HG03520 (cell line): ENCODE results near the gene PLPPR1.

Experiments used
- ATAC-seq: cut with Tn5 transposase; IDR thresholded peaks from one replicate; pipeline ENCODE4 v1.9.1; 2021; ENCODE audit warnings: mild to moderate bottlenecking, moderate library complexity; ENCODE audit not compliant: unreplicated experiment

Gene PLPPR1

GRCh38 chr9:101336091-101336490, 307.6 kb downstream of the PLPPR1 start:
- ATAC-seq, result no peak

- ATAC-seq, result no peak
Measured at GRCh38 chr9:101337237-101337636, 308.7 kb downstream of the PLPPR1 start.

GRCh38 chr9:101341958-101342357, 313.4 kb downstream of the PLPPR1 start:
- ATAC-seq, result no peak

DNA sequence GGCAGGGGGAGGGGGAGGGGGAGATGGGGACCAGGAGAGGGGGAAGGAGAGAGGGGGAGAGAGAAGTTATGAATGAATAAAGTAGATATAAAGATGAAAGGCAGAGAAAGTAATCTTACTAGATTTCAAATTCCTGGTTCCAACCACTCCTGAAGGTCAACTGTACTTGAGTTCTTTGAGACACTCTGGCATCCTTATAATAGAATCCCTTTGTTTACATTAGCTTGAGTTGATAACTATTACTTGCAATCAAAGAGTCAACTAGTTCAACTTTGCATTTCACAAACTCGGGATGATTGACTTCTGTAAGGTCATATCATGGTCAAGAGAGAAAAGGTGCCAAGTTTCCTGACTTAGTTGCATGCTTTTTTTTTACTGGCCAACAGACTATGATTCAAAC, 314.1 kb downstream of the PLPPR1 start:
- no peak for ATAC-seq

GRCh38 chr9:101350285-101350684, 321.8 kb downstream of the PLPPR1 start:
- no peak for ATAC-seq

GRCh38 chr9:101352892-101353463, 324.5 kb downstream of the PLPPR1 start:
- ATAC-seq, result no peak

- ATAC-seq, result no peak
Measured at GRCh38 chr9:101353683-101354082, 325.2 kb downstream of the PLPPR1 start.

DNA sequence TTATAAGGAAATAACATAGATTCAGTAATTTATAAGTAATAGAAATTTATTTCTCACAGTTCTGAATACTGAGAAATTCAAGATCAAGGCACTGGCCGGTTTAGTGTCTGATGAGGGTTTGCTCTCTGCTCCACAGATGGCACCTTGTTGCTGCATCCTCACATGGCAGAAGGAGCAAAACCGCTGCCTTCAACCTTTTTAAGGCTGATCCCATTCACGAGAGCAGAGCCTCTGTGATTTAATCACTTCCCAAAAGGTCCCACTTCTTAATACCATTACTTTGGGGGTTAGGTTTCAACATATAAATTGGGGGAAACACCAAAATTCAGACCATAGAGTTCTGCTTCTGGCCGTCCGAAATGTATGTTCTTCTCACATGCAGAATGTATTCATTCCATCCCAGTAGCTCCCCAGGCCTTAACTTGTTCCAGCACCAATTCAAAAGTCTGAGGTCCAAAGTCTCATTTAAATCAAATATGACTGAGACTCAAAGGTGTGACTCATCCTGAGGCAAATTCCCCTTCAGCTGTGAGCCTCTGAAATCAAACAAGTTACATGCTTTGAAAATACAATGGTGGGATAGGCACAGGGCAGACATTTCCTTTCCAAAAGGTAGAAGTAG, 325.7 kb downstream of the PLPPR1 start:
- no peak for ATAC-seq

DNA sequence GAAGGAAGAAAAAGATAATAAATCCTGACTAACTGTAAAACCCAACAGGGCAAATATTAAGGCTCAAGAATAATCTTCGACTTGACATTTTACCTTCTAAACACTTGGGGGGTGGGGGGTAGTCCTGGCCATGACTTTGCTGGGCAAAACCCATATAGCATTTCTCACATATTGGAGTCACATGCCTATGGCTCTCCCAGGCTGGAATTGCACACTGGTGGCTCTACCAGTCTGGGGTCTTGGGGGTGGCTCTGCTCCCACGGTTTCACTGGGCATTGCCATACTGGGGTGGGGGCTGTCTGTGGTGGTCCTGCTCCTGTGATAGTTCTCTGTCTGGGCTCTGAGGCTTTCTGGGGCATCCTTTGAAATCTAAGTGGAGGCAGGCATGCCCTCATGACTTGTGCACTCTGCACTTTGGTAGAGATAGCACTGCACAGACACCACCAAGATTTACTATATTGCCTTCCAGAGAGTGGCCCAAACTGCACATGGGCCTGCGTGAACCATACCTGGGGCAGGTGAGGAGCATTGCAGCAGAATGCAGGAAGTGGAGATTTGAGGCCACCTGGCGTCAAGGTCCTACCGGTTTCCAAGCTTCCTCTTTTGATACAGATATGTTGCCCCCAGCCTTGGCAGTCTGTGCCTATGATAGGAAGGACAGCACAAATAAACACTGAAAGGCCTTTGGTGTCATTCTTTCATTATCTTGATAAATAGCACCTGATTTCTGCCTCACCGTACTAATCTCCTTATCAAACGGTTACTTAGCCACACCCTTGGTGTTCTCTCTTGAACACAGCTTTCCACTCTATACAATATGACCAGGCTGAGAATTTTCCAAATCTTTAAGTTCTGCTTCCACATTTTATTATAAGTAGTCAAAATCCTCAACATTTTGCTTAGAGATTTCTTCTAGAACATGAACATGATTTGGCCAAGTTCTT, 326.5 kb downstream of the PLPPR1 start:
- ATAC-seq, result no peak

DNA sequence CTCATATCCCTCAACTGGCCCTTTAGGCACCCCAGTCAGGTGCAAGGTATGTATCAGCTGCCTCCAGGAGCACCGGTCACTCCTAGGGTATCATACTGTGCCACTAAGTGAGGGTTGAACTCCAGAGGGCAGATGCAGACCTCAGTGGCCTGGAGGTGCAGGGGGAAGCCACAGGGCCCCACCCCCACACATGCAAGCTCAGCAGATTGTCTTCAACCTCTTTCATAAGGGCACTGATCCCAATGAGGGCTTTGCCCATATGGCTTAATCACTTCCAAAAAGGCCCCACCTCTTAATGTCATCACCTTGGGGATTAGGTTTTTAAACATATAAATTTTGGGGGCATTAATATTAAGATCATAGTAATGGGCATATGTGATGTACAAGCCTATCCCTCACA, 328.1 kb downstream of the PLPPR1 start:
- ATAC-seq, result no peak

DNA sequence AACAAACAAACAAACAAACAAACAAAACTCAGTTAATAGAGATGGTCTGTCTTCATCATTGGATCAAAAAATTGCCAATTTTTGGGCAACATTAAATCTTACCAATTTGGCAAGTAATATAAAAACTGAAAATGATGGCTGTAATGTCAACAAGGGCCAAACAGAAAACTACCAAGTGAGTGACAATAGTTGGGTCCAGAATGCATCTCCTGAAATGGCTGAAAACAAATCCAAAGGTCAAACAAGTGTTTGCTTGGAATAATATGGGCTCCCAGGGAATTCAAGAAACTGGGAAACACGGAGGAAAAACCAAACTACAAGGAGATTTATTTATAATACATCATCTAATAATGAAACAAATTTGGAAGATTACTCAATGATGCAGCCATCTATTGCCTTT, 331.2 kb downstream of the PLPPR1 start:
- no peak for ATAC-seq

- no peak for ATAC-seq
Measured at GRCh38 chr9:101360647-101361046, 332.1 kb downstream of the PLPPR1 start.

GRCh38 chr9:101362450-101362849, 333.9 kb downstream of the PLPPR1 start:
- no peak for ATAC-seq

- no peak for ATAC-seq
Measured at GRCh38 chr9:101365181-101365580, 336.7 kb downstream of the PLPPR1 start.

DNA sequence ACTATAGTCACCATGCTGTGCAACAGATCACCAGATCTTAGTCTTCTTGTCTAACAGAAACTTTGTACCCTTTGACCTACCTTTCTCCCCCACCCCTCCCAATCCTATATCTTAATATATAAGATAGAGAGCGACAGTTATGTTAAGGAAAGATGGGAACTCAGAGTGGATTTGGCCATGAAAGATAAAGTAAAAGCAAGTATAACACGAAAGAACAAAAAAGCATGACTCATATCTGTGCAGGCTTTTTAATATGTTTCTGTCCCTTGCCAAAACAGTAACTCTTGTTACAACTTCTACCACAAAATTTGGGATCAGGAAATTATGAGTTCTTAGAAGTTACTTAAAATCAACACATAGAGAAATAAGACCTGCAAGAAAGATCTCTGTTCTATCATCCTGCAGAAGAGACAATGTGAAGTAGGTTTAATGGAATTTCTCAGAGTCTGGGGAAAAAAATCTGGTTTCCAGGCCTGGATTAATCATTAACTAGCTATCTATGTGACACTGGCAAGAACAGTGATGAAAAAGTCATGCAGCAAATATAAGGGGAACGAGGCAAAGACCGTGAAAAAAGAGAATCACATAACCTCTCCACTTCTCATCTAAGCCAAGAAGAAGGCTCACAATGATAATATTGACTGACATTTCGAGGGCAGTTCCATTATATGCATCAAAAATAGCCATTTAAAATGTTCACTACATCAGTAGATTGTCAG, 337.7 kb downstream of the PLPPR1 start:
- no peak for ATAC-seq

DNA sequence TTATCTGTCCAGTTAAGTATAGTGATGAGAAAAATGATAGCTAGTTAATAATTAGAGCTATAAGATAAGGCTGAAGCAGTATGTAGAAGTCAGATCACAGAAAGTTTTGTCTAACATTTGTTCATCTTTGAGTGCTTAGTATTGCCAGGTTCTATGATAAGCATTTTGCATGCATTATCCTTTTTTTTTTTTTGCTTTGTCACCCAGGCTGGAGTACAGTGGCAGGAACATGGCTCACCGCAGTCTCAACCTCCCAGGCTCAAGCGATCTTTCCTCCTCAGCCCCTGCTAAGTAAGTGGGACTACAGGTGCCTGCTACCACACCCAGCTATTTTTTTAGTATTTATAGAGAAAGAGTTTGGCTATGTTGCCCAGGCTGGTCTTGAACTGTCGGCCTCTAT, 338.8 kb downstream of the PLPPR1 start:
- ATAC-seq, result no peak

- no peak for ATAC-seq
Measured at GRCh38 chr9:101369286-101369685, 340.8 kb downstream of the PLPPR1 start.

DNA sequence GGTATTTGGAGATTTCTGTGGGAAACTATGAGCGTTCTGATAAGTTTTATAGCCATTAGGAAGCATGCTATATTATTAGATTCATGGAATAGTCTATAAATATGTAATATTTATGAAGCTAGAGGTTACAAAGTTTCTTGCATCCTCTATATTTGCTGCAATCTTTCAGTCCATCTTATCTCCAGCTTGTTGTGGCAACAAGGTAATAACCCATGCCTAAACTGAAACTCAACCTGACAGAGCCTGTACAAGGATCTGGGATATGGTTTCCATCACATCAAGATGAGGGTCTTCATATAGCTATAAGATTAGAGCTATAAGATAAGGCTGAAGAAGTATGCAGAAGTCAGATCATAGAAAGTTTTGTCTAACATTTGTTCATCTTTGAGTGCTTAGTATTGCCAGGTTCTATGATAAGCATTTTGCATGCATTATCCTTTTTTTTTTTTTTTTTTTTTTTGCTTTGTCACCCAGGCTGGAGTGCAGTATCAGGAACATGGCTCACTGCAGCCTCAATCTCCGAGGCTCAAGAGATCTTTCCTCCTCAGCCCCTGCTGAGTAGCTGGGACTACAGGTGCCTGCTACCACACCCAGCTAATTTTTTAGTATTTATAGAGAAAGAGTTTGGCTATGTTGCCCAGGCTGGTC, 341.5 kb downstream of the PLPPR1 start:
- ATAC-seq, result no peak

- ATAC-seq, result no peak
Measured at GRCh38 chr9:101371813-101372212, 343.3 kb downstream of the PLPPR1 start.

- no peak for ATAC-seq
Measured at GRCh38 chr9:101372327-101373118, 344.0 kb downstream of the PLPPR1 start.
